Endometrial microvascular endothelial cells (primary cell): ENCODE results near the gene ZNF222. TPM values are rescaled to one million over a fixed set of nuclear protein-coding genes. Genes with fewer than 3 reads are reported as not detected.

Source experiments
- in situ Hi-C: cut with HindIII; loops from 2 replicates; pipeline ENCODE4 v1.10.0; 2017; ENCODE audit warnings: low sequenced_read_pairs, low pct_unique_long_range_greater_than_20kb; ENCODE audit errors: inconsistent ontology term
- total RNA-seq: library from RNA; depleted of rRNA; stranded (reverse); fragments of >200 nt; gene quantifications from one replicate; pipeline ENCODE4 v1.2.3, GENCODE V29; 2015; ENCODE audit errors: inconsistent ontology term

The ZNF222 gene
- total RNA-seq, result 0.56 TPM

DNA sequence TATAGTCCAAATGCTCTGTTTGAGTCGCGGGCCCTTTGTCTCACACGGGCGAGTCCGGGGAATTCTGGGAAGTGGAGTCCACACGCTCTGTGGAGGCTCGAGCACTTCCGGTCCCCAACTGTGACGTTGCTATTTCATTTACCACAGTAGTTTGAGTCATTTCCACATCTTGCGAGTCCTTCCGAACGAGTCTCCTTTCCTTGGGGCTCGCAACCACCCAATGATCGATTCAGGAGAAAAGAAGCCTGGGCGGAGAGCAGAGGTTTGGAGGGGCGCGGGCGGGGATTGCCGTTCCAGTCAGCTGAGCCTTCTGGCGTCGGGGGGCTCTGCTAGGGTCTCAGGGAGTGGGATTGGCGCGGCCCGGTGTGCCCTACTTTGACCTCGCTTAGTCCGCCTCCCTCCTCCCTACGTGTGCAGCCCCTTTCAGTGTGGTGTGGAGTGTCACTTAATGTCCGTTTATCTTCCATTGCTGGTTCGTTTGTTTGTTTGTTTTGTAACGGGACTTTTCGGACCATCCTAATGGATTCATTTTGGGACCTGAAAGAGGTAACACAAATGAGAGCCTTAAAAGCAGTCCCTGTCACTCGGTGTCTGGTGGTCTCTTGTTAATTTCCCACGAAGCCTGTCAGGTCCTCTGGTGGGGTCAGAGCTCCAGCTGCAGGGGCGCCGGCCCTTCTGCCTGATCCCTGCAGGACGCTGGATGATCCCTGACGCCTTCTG, at the start of gene ZNF222:
ZNF222 (plus strand) TSS at position 163 of the 720 bp plus-strand sequence; CDS start at position 221, 58 bp downstream.
- in situ Hi-C loops, result no loop called here

DNA sequence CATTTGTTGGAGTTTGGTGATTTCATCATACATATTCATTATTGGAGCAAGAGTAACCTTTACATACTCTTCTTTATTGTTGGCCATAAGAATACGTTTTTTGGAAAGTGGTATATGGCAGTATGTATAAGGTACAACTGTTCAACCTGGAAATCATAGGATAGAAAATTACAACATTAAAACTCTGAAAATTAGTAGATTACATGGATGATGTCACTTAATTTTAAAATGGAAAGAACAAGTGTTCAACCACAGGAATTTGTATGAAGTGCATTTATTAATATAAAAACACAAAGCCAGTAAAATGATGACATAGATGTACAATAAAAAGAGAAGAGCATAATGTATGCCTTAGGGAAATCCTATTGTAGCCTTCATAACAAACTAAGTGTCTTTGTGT, 48.4 kb upstream of the ZNF222 start:
- in situ Hi-C loops, result no loop called here

DNA sequence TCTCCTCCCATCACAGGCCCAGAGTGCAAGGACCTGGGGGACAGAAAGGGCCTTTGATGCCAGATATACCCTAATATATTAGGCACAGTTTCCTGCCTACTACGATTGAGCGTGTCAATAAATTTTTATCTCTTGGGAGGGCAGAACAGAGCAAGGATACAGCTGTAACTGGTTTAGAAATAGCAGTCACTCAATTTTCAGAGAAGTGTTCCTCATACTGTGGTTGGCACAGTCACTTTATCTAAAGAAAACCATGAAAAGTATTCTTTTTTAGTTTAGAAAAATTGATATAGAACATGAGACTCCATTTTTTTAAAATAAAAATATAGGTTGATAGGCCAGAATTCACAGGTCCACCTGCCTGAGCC, 41.7 kb upstream of the ZNF222 start:
- in situ Hi-C loops, result no loop called here

DNA sequence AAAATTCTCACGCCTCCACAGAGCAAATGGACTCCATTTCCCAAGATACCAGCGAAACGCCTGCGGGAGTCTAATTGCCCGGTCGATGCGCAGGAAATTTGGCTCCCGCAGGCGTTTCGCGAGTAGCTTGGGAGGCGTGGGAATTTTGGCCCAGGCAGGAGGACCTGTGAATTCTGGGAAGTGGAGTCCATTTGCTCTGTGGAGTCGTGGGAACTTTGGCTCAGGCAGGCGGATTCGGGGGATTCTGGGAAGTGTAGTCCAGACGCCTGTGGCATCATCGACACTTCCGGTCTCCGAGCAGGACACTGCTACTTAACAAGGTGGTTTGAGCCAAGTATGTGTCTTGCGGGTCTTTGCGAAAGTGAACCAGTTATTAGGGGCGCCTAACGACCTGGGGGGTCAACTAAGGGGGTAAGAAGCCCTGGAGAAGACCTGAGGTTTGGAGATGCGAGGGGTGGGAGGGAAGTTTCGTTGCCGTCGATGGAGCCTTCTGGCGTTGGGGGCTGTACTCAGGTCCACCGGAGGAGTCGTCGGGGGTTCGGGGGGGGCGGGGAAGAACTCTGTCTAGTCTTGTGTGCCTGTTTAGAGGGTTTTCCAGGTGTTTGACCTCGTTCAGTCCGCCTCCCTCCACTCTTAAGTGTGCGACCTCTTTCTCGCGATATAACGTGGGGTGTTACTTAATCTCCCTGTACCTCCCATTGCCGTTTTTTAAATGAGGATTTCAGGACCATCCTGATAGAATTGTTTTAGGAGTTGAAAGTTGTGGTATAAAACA, 41.1 kb upstream of the ZNF222 start, which contains the start of gene ZNF155:
ZNF155 (plus strand) TSS at position 277 of the 775 bp plus-strand sequence. CDS start 4,356 bp downstream, outside the sequence.
- in situ Hi-C loops, result no loop called here

- in situ Hi-C loops, result no loop called here
Observed at GRCh38 chr19:43984687-43985000, 40.5 kb upstream of the ZNF222 start.

DNA sequence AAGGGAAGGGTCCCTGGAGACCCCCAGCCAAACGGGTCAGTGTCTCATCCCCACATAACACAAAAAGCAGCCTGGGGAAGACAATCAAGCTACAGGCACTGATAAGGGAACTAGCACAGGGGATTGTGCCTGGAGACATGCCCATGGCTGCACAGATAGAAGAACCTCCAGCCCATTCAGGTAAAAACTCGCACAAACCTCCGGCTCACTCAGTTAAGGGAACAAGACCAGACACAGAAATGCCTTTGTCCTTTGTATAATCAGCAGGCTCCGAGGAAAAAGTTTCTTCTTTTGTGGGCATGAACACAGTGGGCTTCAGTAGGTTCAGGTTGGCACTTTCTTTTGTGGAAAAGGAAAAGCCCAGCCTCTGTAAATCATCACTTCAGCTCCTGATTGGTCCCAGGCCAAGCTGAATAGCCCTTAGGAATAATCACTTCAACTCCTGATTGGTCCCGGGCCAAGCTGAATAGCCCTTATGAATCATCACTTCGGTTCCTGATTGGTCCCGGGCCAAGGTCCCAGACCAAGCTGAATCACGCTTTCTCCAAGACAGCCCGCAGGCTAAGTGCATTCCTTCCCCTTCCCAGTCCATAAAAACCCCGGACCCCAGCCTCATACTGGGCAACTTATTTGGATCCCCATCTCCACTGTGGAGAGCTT, 27.4 kb upstream of the ZNF222 start:
- in situ Hi-C loops, result no loop called here

DNA sequence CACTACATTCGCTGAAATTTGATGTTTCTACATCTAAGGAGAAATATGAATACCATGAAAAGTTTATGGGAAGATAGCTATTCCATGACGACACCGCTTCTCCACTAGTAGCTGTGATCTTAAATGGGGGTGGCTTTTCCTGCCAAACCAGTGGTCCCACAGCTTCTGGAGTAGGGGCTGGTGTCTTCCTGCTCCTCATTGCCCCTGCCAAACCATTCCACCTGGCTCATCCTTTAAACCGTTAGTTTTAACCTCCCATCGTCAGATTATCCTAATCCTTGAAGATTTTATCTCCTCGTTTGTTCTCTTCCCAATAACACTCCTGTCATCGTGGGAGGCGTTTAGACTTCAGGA, 23.0 kb upstream of the ZNF222 start:
- in situ Hi-C loops, result no loop called here

DNA sequence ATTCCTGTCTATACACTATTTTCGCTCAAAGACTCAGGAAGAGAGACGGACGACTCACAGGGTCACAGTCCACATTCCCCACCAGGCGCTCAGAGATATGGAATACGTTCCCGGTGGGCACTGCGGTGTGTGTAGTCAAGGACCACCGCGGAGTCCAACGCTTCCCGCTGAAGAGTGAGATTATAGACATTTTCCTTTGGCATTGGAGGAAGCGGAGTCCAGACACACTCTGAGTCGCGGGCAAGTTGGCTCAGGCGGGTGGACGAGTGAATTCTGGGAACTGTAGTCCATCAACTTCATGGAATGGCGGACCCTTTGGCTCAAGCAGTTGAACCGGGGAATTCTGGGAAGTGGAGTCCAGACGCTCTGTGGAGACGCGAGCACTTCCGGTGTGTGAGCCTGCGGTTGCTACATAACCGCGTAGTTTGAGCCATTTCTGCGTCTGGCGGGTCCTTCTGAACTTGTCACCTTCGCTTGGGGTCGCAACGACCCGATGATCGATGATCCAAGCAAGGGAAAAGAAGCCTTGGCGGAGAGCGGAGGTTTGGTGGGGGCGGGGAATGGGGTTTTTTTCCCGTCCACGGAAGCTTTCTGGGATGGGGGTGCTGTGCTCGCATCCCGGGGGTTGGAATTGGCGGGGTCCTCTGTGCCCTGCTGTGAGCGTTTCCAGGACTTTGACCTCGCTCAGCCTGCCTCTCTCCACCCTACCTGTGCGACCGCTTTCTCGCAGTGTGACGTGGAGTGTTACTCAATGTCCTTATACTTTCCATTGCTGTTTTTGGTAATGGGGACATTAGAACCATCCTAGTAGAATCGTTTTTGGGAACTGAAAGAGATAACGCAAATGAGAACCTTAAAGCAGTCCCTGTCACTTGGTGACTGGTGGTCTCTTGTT, 22.4 kb upstream of the ZNF222 start, which contains the start of gene ZNF230:
ZNF230 (plus strand) TSS at position 392 of the 895 bp plus-strand sequence. CDS start 4,122 bp downstream, outside the sequence.
- in situ Hi-C loops, result no loop called here

DNA sequence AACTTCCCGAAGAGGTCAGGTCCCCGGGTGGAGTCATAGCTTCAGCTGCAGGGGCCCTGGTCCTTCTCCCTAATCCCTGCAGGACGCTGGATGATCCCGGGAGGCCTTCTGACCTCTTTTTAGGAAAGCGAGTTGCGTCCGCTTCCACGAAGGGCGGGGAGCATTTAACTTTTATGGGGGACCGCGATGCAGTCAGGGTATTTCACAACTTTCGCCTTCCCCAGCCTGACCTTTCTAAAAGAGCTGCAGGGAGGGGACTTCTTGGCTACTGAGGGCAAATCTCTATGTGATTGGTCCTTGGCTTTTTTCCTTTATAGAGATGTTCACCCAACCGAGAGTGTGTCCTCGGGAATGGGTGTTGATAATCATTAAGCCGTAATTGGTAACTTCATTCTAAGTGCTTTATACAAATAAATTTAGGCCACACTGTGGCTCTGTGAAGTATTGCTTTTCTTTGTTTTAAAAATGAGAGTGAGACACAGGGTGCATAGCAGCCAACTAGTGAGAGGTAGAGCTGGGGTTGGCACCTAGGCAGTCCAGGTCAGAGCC, 21.6 kb upstream of the ZNF222 start:
- in situ Hi-C loops, result no loop called here

DNA sequence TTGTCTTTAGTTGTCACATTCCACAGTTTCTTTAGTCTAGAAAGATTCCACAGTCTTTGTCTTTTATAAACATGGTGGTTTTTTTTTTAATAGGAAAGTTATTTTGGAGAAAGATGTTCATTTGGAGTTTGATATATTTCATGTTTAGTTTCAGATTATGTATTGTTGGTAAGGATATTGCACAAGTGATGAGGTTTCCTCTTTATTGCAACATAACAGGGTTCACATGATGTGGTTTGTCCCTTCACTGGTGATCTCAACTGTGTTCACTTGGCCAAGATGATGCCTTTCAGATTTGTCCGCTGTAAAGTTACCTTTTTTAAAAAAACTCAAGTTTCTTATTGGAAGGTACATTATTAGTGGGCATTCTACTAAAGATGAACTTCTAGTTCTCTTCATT, 19.2 kb upstream of the ZNF222 start:
- in situ Hi-C loops, result no loop called here

GRCh38 chr19:44007473-44007872, 17.7 kb upstream of the ZNF222 start:
- in situ Hi-C loops, result no loop called here

DNA sequence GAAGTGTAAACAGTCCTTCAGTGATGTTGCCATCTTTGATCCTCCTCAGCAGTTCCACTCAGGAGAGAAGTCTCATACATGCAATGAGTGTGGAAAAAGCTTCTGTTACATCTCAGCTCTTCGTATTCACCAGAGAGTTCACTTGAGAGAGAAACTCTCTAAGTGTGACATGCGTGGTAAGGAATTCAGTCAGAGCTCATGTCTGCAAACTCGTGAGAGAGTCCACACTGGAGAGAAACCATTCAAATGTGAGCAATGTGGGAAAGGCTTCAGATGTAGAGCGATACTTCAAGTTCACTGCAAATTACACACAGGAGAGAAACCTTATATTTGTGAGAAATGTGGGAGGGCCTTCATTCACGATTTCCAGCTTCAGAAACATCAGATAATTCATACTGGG, 14.7 kb upstream of the ZNF222 start:
- in situ Hi-C loops, result no loop called here

GRCh38 chr19:44019498-44019897, 5.7 kb upstream of the ZNF222 start:
- in situ Hi-C loops, result no loop called here

GRCh38 chr19:44021221-44021620, 4.0 kb upstream of the ZNF222 start:
- in situ Hi-C loops, result no loop called here

GRCh38 chr19:44024900-44025216, 321 bp upstream of the ZNF222 start:
- in situ Hi-C loops, result no loop called here

DNA sequence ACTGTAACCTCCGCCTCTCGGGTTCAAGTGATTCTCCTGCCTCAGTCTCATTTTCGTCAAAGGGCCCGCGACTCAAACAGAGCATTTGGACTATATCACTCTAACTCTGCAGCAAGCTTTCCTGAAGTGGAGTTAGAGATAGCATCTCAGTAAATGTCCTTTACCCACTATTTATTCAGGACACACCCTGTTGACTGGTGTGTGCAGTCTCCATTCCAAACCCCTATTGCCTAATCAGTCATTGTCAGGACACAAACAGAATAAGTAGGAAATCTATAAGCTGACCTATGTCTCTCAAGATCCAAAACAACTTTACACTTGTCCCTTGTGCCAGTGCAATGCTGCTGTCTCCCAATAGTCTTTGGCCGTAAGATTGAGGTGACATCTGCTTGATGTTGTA, 1.4 kb downstream of the ZNF222 start:
- in situ Hi-C loops, result no loop called here

- in situ Hi-C loops, result no loop called here
Observed at GRCh38 chr19:44032001-44032610, 6.9 kb downstream of the ZNF222 start.

- in situ Hi-C loops, result no loop called here
Observed at GRCh38 chr19:44042147-44042546, 17.0 kb downstream of the ZNF222 start.
